T1000 (cell line): ENCODE data around the gene F5.
A peak's percentile ranks its signal among the peaks of the same experiment; 100 is the strongest.
"Not testable (repeated sequence)": the region's sequence is repeated elsewhere in the genome, so short reads cannot be mapped to it uniquely, and the experiment has no call there.

Source experiments
- DNase-seq: peaks from one replicate; lab custom pipeline; 2025; ENCODE audit warnings: mixed read lengths; lab: John Stamatoyannopoulos, UW

Gene F5

GRCh38 chr1:169538998-169539871 lies 47.0 kb downstream of the F5 start:
- DNase-seq = peak; percentile 31

- no peak for DNase-seq
These were observed 51.6 kb downstream of the F5 start for GRCh38 chr1:169534653-169535052.

- not testable (repeated sequence) for DNase-seq
These were observed 52.6 kb downstream of the F5 start for GRCh38 chr1:169533528-169534190.

GRCh38 chr1:169530448-169530847 lies 55.8 kb downstream of the F5 start:
- DNase-seq = no peak

GRCh38 chr1:169529068-169529642 lies 57.1 kb downstream of the F5 start:
- DNase-seq = no peak

- no peak for DNase-seq
These were observed 57.8 kb downstream of the F5 start for GRCh38 chr1:169528215-169529067.

- no peak for DNase-seq
These were observed 58.6 kb downstream of the F5 start for GRCh38 chr1:169527451-169528214.

GRCh38 chr1:169527001-169527400 lies 59.3 kb downstream of the F5 start:
- DNase-seq = no peak

- DNase-seq = no peak
These were observed 60.0 kb downstream of the F5 start for GRCh38 chr1:169526120-169526832.

- DNase-seq = no peak
These were observed 60.9 kb downstream of the F5 start for GRCh38 chr1:169525391-169525790.

- DNase-seq = no peak
These were observed 62.4 kb downstream of the F5 start for GRCh38 chr1:169523904-169524303.

- DNase-seq = no peak
These were observed 65.1 kb downstream of the F5 start for GRCh38 chr1:169521226-169521625.

- no peak for DNase-seq
These were observed 68.6 kb downstream of the F5 start for GRCh38 chr1:169517558-169518186.

GRCh38 chr1:169515641-169516040 lies 70.6 kb downstream of the F5 start:
- no peak for DNase-seq

- DNase-seq = no peak
These were observed 71.6 kb downstream of the F5 start for GRCh38 chr1:169514566-169515270.

GRCh38 chr1:169513208-169513607 lies 73.1 kb downstream of the F5 start:
- no peak for DNase-seq

GRCh38 chr1:169511316-169512005 lies 74.8 kb downstream of the F5 start:
- no peak for DNase-seq

GRCh38 chr1:169510060-169510459 lies 76.2 kb downstream of the F5 start:
- DNase-seq = no peak

- DNase-seq = no peak
These were observed 76.9 kb downstream of the F5 start for GRCh38 chr1:169509354-169509753.
